HL-60 (cell line): Measurements from ENCODE around the gene OR2S2.

Source experiments
- DNase-seq, 2 experiments: peaks; one replicate each; pipeline ENCODE4 v3.0.0-alpha.2; 2010 to 2020; ENCODE audit warnings: low read depth in 1 of 2, low spot score in 1 of 2
- H3K27ac ChIP-seq: fragments of 250-450 bp; sonication (Bioruptor Pico); replicated peaks from 2 replicates; pipeline ENCODE4 v1.5.1; 2020; ENCODE audit warnings: mild to moderate bottlenecking, moderate library complexity
- H3K27me3 ChIP-seq: fragments of 250-450 bp; sonication (Bioruptor Pico); 2 replicates; pipeline ENCODE4 v1.5.1; 2021; ENCODE audit warnings: mild to moderate bottlenecking, moderate library complexity; ENCODE audit not compliant: insufficient read depth, poor library complexity, severe bottlenecking
- H3K4me3 ChIP-seq: replicated peaks from 2 replicates; pipeline ENCODE4 v1.5.1; 2011; ENCODE audit warnings: mild to moderate bottlenecking, control low read depth, low read length; ENCODE audit not compliant: insufficient read depth
- CTCF ChIP-seq: IDR thresholded peaks from one replicate; pipeline ENCODE4 v1.5.1; 2011; ENCODE audit warnings: low read length, control low read depth, inconsistent platforms; ENCODE audit not compliant: insufficient read depth
- GABPA ChIP-seq: IDR thresholded peaks from 2 replicates; pipeline ENCODE4 v1.6.1; 2012; ENCODE audit warnings: low read depth
- POLR2AphosphoS5 ChIP-seq: IDR thresholded peaks from 2 replicates; pipeline ENCODE4 v1.6.1; 2012; ENCODE audit warnings: low read depth
- SPI1 ChIP-seq: IDR thresholded peaks from 2 replicates; pipeline ENCODE4 v1.6.1; 2012; ENCODE audit warnings: low read depth, mild to moderate bottlenecking, borderline replicate concordance
- TF ChIP-seq, protein P1 (sequence below): IDR thresholded peaks from 2 replicates; pipeline ENCODE4 v1.6.1; 2012; ENCODE audit warnings: low read depth; ENCODE audit not compliant: insufficient replicate concordance

The OR2S2 gene

GRCh38 chr9:35990155-35990554 is 32.2 kb upstream of the OR2S2 start:
- H3K27me3 ChIP-seq: peaks cover 5% of the 10 kb centered on the region

DNA sequence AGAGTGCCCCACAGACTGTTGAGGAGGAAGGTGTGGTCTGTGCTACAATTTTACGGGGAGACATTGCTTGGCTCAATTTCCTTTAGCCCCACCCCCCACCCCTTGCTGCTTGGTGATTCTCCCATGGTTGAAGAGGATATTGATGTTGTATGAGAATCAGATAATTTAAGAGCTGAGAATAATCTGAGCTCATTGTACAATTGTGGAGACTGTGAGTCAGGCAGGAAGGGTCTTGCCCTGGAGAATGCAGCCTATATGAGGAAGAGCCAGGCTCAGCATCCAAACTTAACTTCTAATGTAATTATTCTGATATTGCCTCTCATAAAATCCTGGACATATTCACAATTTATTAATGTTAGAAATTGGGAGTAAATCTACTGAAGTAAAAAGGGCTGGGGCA is 26.1 kb upstream of the OR2S2 start:
- no peak for DNase-seq
- H3K27ac ChIP-seq: no peak overlapping the region
- peaks cover 9% of the 10 kb centered on the region for H3K27me3 ChIP-seq
- no peak overlapping the region for H3K4me3 ChIP-seq
- TF ChIP-seq CTCF (no peak), GABPA (no peak)

More at GRCh38 chr9:35990155-35990554, 32.2 kb upstream of the OR2S2 start:
- Histone ChIP-seq H3K4me3 (no peak overlapping the region), H3K27ac (no peak overlapping the region)
- TF ChIP-seq GABPA: no peak
- TF ChIP-seq SPI1: no peak
- no peak for DNase-seq

- H3K27me3 ChIP-seq: peaks cover 10% of the 10 kb centered on the region
- no peak for DNase-seq
- no peak overlapping the region for H3K4me3 ChIP-seq
- H3K27ac ChIP-seq: no peak overlapping the region
- TF ChIP-seq CTCF: no peak
- TF ChIP-seq, protein P1, sequence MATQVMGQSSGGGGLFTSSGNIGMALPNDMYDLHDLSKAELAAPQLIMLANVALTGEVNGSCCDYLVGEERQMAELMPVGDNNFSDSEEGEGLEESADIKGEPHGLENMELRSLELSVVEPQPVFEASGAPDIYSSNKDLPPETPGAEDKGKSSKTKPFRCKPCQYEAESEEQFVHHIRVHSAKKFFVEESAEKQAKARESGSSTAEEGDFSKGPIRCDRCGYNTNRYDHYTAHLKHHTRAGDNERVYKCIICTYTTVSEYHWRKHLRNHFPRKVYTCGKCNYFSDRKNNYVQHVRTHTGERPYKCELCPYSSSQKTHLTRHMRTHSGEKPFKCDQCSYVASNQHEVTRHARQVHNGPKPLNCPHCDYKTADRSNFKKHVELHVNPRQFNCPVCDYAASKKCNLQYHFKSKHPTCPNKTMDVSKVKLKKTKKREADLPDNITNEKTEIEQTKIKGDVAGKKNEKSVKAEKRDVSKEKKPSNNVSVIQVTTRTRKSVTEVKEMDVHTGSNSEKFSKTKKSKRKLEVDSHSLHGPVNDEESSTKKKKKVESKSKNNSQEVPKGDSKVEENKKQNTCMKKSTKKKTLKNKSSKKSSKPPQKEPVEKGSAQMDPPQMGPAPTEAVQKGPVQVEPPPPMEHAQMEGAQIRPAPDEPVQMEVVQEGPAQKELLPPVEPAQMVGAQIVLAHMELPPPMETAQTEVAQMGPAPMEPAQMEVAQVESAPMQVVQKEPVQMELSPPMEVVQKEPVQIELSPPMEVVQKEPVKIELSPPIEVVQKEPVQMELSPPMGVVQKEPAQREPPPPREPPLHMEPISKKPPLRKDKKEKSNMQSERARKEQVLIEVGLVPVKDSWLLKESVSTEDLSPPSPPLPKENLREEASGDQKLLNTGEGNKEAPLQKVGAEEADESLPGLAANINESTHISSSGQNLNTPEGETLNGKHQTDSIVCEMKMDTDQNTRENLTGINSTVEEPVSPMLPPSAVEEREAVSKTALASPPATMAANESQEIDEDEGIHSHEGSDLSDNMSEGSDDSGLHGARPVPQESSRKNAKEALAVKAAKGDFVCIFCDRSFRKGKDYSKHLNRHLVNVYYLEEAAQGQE: no peak
- no peak for TF ChIP-seq SPI1
- no peak for TF ChIP-seq POLR2AphosphoS5
- TF ChIP-seq GABPA: no peak
Observed at GRCh38 chr9:35981699-35982098, 23.7 kb upstream of the OR2S2 start.

DNA sequence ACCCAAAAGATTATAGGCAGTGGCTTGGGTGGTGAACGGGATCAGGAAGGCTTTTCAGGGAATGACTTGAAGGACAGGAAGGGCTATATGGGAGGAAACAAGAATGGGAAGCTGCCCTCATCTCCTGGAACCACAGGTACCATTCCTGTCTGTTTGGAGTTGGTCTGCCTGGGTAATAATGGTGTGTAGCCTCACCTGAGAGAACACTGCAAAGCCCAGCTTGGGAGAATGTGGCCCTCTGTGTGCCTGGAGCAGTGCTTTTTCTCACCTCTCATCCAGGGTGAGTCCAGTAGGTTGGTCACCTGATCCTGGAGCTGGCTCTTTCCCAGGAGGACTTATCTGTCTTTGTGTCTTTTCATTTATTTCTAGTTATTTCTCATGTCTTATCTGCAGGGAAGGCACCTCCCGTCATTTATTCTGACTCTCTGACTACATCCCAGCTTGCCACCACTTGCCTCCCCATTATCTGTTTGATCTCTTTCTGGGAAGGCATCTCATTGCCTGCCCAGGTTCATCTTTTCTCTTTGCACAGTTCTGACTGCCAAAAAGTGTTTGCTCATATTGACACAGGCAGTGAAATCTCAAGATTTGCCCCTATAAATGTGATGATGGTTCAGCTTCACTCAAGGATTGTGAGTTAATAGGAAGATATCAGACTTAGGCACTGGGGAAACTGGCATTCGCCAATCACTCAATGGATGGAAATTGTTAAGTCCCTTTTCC is 22.5 kb upstream of the OR2S2 start:
- DNase-seq: no peak
- H3K4me3 ChIP-seq: no peak overlapping the region
- H3K27ac ChIP-seq: no peak overlapping the region
- H3K27me3 ChIP-seq: peaks cover 10% of the 10 kb centered on the region
- TF ChIP-seq, protein P1: no peak
- TF ChIP-seq POLR2AphosphoS5 (no peak), CTCF (no peak), SPI1 (no peak), GABPA (no peak)
